Measurements from ENCODE around the gene PIGU. TPM values are rescaled to one million over a fixed set of nuclear protein-coding genes. Genes with fewer than 3 reads are reported as not detected.

Gene PIGU
- total RNA-seq, 1 donor from 2014 or later, result 40.1 TPM

DNA sequence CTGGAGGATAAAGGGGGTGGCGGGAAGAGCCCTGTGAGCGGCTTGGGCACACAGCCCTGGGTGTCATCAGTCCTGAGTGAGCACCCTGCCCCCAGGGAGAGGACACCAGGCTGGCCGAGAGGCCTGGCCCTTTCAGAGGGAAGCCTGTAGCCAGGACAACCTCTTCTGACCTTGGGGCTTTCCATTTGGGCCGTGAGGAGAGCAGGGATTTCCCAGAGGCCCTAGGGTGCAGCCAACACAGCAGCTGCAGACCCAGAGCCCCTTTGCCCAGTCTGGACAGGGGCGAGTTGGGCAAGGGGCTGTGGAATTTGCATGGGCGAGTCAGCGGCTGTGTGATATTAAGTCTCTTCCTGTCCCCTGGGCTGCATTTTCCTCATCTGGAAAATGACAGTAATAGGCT is 112.1 kb downstream of the PIGU start:
- Mint-ChIP-seq H3K27me3 (ENCODE audit: insufficient read depth, low read depth) (peaks cover 3% of the 10 kb centered on the region), H3K36me3 (peaks cover 2% of the 10 kb centered on the region), H3K27ac (no peak overlapping the region), H3K9me3 (no peaks in the 10 kb centered on the region), H3K4me3 (no peak overlapping the region), H3K4me1 (peaks cover 18% of the 10 kb centered on the region)
- Histone ChIP-seq H3F3A (ENCODE audit: low read depth) (peaks cover under 1% of the 10 kb centered on the region), H3K27me3 (peaks cover 4% of the 10 kb centered on the region), H3K9me3 (ENCODE audit: low read depth) (no peaks in the 10 kb centered on the region), H3K27ac (no peak overlapping the region), H3K4me2 (no peak overlapping the region), H3K4me1 (no peaks in the 10 kb centered on the region), H4K20me1 (ENCODE audit: low read depth) (peaks cover 4% of the 10 kb centered on the region), H3K79me2 (ENCODE audit: low read depth) (no peaks in the 10 kb centered on the region), H3K9ac (no peak overlapping the region), H3K4me3 (no peak overlapping the region), H2AFZ (replicated peaks) (no peak overlapping the region), H3K36me3 (no peaks in the 10 kb centered on the region)
- DNase-seq (ENCODE audit: low spot score), result no peak
- TF ChIP-seq, protein P1, sequence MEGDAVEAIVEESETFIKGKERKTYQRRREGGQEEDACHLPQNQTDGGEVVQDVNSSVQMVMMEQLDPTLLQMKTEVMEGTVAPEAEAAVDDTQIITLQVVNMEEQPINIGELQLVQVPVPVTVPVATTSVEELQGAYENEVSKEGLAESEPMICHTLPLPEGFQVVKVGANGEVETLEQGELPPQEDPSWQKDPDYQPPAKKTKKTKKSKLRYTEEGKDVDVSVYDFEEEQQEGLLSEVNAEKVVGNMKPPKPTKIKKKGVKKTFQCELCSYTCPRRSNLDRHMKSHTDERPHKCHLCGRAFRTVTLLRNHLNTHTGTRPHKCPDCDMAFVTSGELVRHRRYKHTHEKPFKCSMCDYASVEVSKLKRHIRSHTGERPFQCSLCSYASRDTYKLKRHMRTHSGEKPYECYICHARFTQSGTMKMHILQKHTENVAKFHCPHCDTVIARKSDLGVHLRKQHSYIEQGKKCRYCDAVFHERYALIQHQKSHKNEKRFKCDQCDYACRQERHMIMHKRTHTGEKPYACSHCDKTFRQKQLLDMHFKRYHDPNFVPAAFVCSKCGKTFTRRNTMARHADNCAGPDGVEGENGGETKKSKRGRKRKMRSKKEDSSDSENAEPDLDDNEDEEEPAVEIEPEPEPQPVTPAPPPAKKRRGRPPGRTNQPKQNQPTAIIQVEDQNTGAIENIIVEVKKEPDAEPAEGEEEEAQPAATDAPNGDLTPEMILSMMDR (IDR thresholded peaks at IDR 0.05), result no peak
- TF ChIP-seq EZH2 (IDR thresholded peaks at IDR 0.05), result no peak
- no peak for TF ChIP-seq EZH2phosphoT487 (IDR thresholded peaks at IDR 0.05)

DNA sequence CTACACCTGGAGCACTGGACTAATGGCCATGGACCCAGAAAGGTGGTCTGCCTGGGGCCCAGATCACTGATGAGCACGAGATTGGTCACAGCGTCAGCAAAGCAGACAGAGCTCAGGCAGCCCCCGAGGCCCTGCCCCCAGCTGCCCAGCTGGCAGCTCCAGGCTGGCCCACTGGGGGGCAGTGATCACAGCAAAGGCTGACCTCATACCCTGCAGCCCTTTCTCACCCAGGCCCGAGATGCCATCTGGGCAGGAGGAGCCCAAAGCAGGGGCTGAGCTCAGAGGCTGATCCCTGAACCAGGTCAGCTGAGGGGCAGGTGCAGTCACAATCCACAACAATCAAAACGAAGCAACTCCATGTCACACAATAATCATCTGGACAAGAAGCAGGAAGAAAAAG is 114.3 kb downstream of the PIGU start:
- DNase-seq (ENCODE audit: low spot score), result peak; percentile 59
- Histone ChIP-seq H3K9ac (no peak overlapping the region), H3F3A (ENCODE audit: low read depth) (peaks cover 8% of the 10 kb centered on the region), H3K4me2 (no peak overlapping the region), H4K20me1 (ENCODE audit: low read depth) (peaks cover 11% of the 10 kb centered on the region), H3K79me2 (ENCODE audit: low read depth) (no peaks in the 10 kb centered on the region), H3K27me3 (peaks cover 24% of the 10 kb centered on the region), H3K4me1 (no peaks in the 10 kb centered on the region), H3K36me3 (no peaks in the 10 kb centered on the region), H3K27ac (no peak overlapping the region), H2AFZ (replicated peaks) (no peak overlapping the region), H3K4me3 (no peak overlapping the region), H3K9me3 (ENCODE audit: low read depth) (no peaks in the 10 kb centered on the region)
- Mint-ChIP-seq H3K4me1 (peaks cover 17% of the 10 kb centered on the region), H3K27me3 (ENCODE audit: insufficient read depth, low read depth) (peaks cover 3% of the 10 kb centered on the region), H3K36me3 (peaks cover 2% of the 10 kb centered on the region), H3K4me3 (no peak overlapping the region), H3K9me3 (no peaks in the 10 kb centered on the region), H3K27ac (no peak overlapping the region)
- TF ChIP-seq EZH2 (IDR thresholded peaks at IDR 0.05) (no peak), EZH2phosphoT487 (IDR thresholded peaks at IDR 0.05) (no peak)
- TF ChIP-seq, protein P1 (IDR thresholded peaks at IDR 0.05), result peak; percentile 47

DNA sequence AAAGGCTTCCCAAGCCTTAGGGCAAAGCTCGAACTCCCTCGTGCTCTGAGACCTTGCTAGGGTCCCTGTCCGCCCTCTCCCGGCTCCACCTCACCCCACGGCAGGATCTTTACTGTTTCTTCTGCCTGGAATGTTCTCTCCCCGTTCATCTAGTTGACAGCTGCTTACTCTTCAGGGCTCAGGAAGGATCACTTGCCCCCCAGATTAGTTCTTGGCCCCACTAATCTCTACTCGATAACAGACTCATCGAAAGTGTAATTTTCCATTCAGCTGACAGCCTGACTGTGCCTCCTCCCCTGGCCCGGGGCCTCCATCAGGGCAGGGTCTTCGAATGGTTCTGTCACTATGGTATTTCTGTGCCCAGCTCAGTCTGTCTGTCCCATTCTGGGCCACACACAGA is 115.2 kb downstream of the PIGU start:
- H3K36me3 ChIP-seq, result no peaks in the 10 kb centered on the region
- peaks cover 10% of the 10 kb centered on the region for H3F3A ChIP-seq (ENCODE audit: low read depth)
- H2AFZ ChIP-seq (replicated peaks), result no peak overlapping the region
- H3K79me2 ChIP-seq (ENCODE audit: low read depth), result no peaks in the 10 kb centered on the region
- no peaks in the 10 kb centered on the region for H3K4me1 ChIP-seq
- Mint-ChIP-seq H3K36me3 (peaks cover 2% of the 10 kb centered on the region), H3K4me3 (no peak overlapping the region), H3K9me3 (no peaks in the 10 kb centered on the region), H3K4me1 (peaks cover 8% of the 10 kb centered on the region), H3K27me3 (ENCODE audit: insufficient read depth, low read depth) (peaks cover 3% of the 10 kb centered on the region), H3K27ac (no peak overlapping the region)
- no peak overlapping the region for H3K9ac ChIP-seq
- peaks cover 30% of the 10 kb centered on the region for H3K27me3 ChIP-seq
- DNase-seq (ENCODE audit: low spot score), result no peak
- no peak overlapping the region for H3K4me3 ChIP-seq
- H3K9me3 ChIP-seq (ENCODE audit: low read depth), result no peaks in the 10 kb centered on the region
- TF ChIP-seq EZH2 (IDR thresholded peaks at IDR 0.05), result no peak
- TF ChIP-seq EZH2phosphoT487 (IDR thresholded peaks at IDR 0.05), result no peak
- TF ChIP-seq, protein P1 (IDR thresholded peaks at IDR 0.05), result no peak
- peaks cover 11% of the 10 kb centered on the region for H4K20me1 ChIP-seq (ENCODE audit: low read depth)
- no peak overlapping the region for H3K27ac ChIP-seq
- H3K4me2 ChIP-seq, result no peak overlapping the region
